ENCODE results near the gene PLEKHM3.

The PLEKHM3 gene

DNA sequence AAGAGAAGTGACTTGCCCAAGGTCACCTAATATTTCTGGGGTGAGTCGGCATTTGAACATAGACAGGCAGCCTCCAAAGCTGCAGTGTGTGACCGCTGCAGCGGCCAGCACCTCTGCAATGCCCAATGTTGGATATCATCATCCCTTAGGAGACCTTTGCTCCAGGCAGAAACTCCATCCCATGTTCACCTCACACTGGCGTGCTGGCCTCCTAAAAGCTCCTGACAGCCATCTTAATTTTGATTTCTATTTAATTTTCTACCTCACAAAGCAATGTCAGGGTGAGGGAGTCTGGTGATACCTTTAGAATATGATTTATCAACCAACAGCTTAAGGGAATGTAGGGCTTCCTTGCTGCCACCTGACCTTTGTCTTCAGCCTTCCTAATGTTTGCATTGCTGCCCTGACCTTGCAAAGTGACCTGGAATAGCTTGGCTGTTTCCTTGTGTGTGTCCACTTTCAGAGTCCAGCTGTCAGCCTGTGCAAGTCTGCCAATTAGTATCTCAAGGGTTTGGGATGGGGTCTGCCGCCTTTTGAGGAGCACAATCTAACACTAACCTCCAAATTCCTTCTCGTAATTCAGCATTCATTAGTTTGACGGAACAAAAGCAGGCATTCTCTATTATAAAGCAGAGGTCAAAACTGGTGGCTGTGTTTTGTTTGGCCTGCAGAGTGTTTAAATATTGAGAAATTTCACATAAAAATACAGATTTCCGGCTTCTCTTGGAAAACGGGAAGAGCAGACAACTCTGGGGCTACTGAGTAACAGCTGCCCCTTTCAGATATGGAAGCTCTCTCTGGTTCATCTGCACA lies 127.6 kb downstream of the PLEKHM3 start:
- H3K9me3 Mint-ChIP-seq = no peaks in the 10 kb centered on the region
- no peak for ATAC-seq (replicated peaks)
- H3K27ac Mint-ChIP-seq = no peak overlapping the region
- H3K4me3 Mint-ChIP-seq = no peak overlapping the region
- H3K4me1 Mint-ChIP-seq = no peaks in the 10 kb centered on the region
- no peaks in the 10 kb centered on the region for H3K27me3 Mint-ChIP-seq
- H3K36me3 Mint-ChIP-seq = peaks cover 12 to 13% of the 10 kb centered on the region in 2 donors
- DNase-seq = no peak

DNA sequence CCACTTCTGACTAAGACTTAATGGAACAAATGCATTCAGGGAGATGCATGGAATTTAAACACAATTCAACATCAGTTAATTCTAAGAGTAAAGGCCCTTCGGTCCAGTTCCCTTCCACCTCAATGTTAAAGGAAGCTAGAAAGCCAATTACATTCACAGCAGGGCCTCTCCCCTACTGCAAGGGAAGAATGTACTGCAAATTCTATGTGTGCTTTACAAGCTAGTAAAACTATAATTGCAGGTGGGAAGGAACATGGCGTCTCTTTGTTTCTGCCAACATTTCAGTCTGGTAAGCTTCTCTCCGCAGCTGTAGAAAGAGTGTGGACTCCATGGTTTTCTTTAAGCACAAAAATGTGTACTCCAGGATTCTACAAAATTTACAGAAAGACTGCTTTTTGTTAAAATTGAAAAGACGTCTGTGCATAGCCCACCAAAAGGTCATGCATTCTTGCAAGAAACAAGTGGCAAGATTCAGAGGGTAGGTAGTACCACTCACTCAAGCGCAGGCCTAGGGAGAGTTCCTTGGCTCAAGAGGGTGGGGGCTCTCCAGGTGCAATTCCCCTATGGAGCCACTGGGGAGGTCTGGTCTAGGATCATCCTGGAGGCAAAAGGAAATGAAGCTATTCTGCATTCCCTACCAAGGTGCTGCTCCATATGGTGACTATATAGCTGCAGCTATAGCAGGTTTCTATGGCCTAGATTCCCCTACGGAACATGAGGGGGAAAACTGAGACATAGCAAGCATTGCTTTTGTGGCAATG lies 128.6 kb downstream of the PLEKHM3 start:
- Mint-ChIP-seq H3K4me3 (no peak overlapping the region), H3K36me3 (peaks cover 10% of the 10 kb centered on the region in 2 donors), H3K4me1 (no peaks in the 10 kb centered on the region), H3K27ac (no peak overlapping the region), H3K27me3 (no peaks in the 10 kb centered on the region), H3K9me3 (no peaks in the 10 kb centered on the region)
- DNase-seq (no peak), ATAC-seq (replicated peaks) (no peak)

DNA sequence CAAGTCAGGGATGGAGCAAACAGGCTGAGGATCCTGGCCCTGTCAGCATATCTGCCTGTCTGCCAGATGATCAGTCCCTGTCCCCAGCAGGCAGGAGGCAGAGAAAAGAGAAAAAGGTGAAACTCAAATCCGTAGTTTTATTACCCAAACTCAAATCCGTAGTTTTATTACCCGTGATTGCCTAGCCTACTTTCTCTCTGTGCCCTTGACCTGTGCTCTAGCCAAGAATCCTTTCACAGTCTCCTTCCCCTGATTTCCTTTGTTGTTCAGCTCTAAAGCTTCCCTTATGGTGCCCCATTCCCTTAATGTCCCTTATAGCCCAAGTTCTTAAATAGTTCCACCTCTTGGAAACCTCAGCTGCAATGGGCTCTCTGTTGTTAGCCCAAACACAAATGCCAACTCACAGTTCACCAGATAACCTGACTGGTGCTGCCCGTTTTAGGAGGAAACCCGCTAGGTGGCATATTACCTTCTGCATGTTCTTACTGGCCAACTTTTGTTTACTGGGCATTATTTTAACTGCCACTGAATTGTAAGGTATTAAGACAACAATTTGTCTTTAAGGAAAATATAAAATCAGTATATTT lies 130.0 kb downstream of the PLEKHM3 start:
- ATAC-seq (replicated peaks) (no peak), DNase-seq (no peak)
- Mint-ChIP-seq H3K27ac (no peak overlapping the region), H3K4me3 (no peak overlapping the region), H3K27me3 (no peaks in the 10 kb centered on the region), H3K36me3 (no peaks in the 10 kb centered on the region), H3K4me1 (no peaks in the 10 kb centered on the region), H3K9me3 (no peaks in the 10 kb centered on the region)

DNA sequence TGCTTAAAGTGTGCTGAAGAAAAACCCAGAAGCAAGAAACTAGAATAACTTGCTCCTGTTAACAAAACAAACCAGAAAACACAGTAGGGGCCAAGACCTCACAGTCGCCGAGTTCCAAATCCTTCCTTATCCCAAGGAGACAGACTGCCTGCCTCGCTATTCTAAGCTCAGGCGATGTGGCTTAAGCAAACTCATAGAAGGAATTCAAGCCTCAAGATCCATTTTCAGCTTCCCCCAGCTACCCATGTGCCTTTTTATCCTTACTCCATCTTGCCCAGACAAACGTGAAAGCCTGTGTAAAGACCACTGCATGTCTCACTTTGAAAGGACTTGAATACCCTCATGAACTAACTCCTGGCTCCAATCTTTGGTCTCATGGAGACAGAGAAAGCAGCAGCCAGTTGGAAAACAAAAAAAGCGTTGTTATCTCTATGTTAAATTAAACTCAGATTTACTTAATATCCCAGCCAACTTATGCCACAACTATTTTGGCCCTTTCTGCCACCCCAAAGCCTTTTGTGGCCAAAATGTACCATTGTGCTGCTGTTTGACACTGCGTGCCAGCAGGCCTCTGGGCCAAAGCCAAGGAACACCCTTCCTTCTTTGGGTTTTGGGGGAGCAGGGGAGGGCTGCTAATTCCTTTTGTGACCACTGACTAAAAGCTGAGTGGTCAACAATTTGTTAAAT lies 132.5 kb downstream of the PLEKHM3 start:
- Mint-ChIP-seq H3K27ac (no peak overlapping the region), H3K9me3 (no peaks in the 10 kb centered on the region), H3K4me3 (no peak overlapping the region), H3K4me1 (peaks cover 2 to 4% of the 10 kb centered on the region in 2 donors), H3K36me3 (no peaks in the 10 kb centered on the region), H3K27me3 (no peaks in the 10 kb centered on the region)
- DNase-seq (no peak), ATAC-seq (replicated peaks) (no peak)

DNA sequence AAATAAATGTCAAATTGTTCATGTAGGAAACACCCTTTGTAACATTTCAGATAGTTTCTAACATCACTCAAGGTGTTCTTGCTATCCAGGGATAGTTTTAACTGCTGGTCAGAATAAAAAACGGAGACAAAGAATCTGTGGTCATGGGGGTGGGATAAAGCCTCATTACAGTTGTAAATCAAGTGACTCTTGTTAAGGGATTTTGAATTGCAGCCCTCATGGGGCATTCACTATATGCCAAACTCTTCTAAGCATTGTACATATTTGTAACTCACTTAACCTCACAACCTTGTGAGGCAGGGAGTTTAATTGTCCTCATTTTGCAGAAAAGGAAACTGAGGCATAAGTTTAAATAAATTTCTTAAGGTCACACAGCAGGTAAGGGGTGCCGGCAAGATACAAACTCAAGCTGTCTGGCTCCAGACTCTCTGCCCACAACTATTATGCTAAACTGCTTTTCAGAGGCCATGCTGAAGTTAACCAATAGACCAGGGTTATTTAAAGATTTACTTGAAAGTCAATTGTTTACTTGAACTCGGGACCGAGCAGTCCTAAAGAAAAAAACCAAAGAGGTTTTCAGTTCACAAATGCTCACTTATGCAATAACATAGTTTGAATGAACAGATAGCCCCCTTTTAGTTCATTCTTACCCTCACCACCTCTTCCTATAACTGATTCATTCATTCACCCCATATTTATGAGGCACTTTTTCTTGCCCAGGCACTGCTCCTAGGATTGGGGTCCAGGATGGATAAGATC lies 134.1 kb downstream of the PLEKHM3 start:
- Mint-ChIP-seq H3K4me1 (peaks cover 3 to 5% of the 10 kb centered on the region in 2 donors), H3K27ac (no peak overlapping the region), H3K4me3 (no peak overlapping the region)

DNA sequence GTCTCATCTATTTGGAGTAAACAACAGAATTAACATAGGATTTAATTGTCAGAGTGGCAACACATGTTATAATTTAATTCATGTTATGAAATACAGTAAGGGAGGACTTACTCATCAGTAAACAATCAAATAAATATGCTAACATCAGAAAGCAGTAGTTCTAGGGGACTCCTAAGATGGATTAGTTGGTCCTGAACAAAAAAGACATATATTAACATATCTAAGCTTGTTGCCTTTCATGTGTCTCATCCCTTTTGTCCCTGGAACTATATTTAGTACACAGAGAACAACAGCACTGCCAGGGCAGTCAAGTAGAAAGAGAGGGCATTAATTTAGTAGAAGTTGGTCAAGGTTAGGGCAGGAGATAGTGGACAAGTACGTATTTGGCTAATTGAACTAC lies 137.8 kb downstream of the PLEKHM3 start:
- Mint-ChIP-seq H3K27ac (no peak overlapping the region), H3K4me3 (no peak overlapping the region), H3K36me3 (no peaks in the 10 kb centered on the region), H3K9me3 (no peaks in the 10 kb centered on the region), H3K27me3 (no peaks in the 10 kb centered on the region), H3K4me1 (peaks cover 5 to 11% of the 10 kb centered on the region in 2 donors)
- DNase-seq (no peak), ATAC-seq (replicated peaks) (no peak)

More for the DNA sequence above, 134.1 kb downstream of the PLEKHM3 start:
- no peak for ATAC-seq (replicated peaks)
- H3K27me3 Mint-ChIP-seq = no peaks in the 10 kb centered on the region
- H3K36me3 Mint-ChIP-seq = no peaks in the 10 kb centered on the region
- no peaks in the 10 kb centered on the region for H3K9me3 Mint-ChIP-seq
- DNase-seq = no peak

DNA sequence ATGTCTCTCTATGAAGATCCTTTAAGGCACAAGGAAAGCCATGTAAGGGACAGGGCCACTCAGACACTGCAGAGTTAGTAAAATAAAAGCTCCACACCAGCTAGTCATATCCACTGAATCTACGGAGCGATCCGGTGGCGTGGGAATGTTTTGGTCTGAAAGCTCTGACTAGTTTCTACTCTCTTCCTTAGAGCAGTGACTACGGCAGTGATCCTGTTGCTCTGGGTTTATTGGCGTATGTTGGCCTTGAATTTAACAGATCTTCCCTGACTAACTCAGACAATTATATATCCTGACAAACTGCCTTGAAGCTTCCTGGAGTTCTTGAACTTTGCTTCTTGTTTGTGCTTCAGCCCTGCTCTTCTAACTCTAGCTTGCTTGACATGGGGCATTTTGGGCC lies 140.3 kb downstream of the PLEKHM3 start:
- H3K27ac Mint-ChIP-seq = no peak overlapping the region
- H3K36me3 Mint-ChIP-seq = peaks cover 0 to 2% of the 10 kb centered on the region in 2 donors
- H3K9me3 Mint-ChIP-seq = no peaks in the 10 kb centered on the region
- H3K27me3 Mint-ChIP-seq = no peaks in the 10 kb centered on the region
- ATAC-seq (replicated peaks) (no peak), DNase-seq (no peak)
- H3K4me3 Mint-ChIP-seq = no peak overlapping the region
- peaks cover 5 to 11% of the 10 kb centered on the region in 2 donors for H3K4me1 Mint-ChIP-seq

DNA sequence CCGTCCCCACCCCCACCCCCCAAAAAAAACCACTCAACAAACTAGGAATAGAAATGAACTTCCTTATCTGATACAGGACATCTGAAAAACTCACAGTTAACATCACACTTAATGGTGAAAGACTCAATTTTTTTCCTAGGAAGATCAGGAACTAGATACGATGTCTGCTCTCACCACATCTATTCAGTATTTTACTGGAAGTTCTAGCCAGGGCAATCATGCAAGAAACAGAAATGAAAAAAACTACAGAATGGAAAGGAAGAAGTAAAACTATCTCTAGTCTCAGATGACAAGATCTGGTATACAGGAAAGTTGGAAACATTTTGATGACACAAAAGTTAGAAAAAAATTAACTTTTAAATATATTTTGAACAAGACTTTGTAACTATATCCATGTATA lies 141.2 kb downstream of the PLEKHM3 start:
- Mint-ChIP-seq H3K27me3 (no peaks in the 10 kb centered on the region), H3K27ac (no peak overlapping the region), H3K4me1 (peaks cover 5 to 11% of the 10 kb centered on the region in 2 donors), H3K9me3 (no peaks in the 10 kb centered on the region), H3K36me3 (peaks cover 0 to 2% of the 10 kb centered on the region in 2 donors), H3K4me3 (peak overlapping the region in 1 of 2 donors; percentile 37)
- peak; percentile 50 to 60 for ATAC-seq (replicated peaks)
- DNase-seq = no peak

DNA sequence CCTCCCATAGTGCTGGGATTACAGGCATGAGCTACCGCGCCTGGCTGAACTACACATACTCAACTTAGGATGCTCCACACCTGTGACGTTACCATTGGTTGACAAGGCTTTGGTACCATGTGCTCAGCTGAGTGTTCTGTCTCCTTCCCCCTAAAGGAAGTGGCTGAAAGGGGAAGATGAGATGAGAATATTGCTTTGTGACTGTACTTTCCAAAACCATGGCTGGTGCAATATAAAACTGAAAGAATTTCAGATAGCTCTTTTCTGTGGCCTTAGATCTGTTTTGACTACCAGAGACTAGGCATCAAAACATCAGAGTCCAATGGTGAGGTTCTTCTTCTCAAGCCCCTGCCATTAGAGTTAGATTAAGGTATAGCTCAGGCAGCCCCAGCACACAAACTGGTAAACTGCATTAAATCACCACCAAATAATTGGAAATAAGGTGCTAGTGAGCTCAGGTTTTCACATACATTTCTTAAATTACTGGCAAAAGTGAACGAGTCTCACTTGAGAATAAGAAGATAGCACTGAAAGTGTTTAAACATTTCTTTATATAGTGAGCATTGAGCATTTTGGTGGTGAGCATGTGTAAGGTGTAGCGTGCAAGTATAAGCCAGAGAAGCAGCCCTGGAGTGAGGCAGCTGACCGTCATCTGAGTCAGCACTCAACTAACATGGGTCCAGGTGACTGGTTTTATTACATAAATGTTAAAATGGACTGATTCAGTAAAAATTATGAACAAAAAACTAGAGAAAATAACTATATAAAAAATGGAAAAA lies 142.1 kb downstream of the PLEKHM3 start:
- Mint-ChIP-seq H3K4me1 (peaks cover 5 to 10% of the 10 kb centered on the region in 2 donors), H3K27ac (no peak overlapping the region), H3K27me3 (no peaks in the 10 kb centered on the region), H3K4me3 (no peak overlapping the region), H3K36me3 (peaks cover 0 to 2% of the 10 kb centered on the region in 2 donors), H3K9me3 (no peaks in the 10 kb centered on the region)
- ATAC-seq (replicated peaks) (peak; percentile 74 to 77), DNase-seq (no peak)

DNA sequence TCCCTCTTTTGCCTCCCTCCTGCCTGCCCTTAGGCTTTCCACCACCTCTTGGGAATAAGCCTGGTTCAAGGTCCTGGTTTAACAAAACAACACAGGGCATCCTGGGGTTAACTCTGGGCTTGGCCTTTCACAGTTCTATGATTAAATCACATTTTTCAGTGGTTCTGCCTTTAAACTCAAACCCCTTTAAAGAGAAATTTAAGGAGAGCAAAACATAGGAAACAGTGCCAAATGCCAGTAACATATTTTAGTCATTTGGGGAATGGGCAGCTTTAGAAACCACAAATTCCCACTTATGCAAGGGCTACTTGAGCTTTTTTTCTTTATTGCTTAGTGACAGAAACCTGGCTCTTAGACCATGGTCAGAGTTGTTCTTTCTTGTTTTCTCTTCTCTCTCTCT lies 143.4 kb downstream of the PLEKHM3 start:
- no peak for DNase-seq
- Mint-ChIP-seq H3K27me3 (no peaks in the 10 kb centered on the region), H3K9me3 (no peaks in the 10 kb centered on the region), H3K36me3 (peaks cover 0 to 2% of the 10 kb centered on the region in 2 donors), H3K4me3 (no peak overlapping the region), H3K4me1 (peaks cover 2 to 6% of the 10 kb centered on the region in 2 donors), H3K27ac (no peak overlapping the region)
- no peak for ATAC-seq (replicated peaks)

DNA sequence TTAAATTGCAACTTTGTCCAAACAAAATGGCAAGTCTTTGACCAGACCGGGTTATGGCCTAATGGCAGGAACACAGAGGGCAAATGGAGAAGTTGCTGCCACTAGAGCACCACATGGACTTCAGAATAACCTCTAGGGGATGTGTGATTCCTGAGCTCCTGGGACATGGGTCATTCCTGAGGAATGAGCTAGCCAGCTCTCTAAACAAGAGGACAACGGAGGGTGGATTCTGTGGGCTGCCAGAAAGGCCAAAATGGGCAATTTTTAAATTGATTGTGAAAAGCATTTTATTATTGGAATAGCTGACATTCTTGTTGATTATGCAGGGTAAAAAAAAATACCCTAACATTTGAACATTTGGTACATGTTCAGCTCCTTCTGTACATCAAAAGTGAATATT lies 145.8 kb downstream of the PLEKHM3 start:
- DNase-seq (no peak), ATAC-seq (replicated peaks) (no peak)
- Mint-ChIP-seq H3K27me3 (no peaks in the 10 kb centered on the region), H3K9me3 (no peaks in the 10 kb centered on the region), H3K36me3 (peaks cover 0 to 2% of the 10 kb centered on the region in 2 donors), H3K4me1 (peaks cover 2 to 6% of the 10 kb centered on the region in 2 donors), H3K4me3 (no peak overlapping the region), H3K27ac (no peak overlapping the region)

DNA sequence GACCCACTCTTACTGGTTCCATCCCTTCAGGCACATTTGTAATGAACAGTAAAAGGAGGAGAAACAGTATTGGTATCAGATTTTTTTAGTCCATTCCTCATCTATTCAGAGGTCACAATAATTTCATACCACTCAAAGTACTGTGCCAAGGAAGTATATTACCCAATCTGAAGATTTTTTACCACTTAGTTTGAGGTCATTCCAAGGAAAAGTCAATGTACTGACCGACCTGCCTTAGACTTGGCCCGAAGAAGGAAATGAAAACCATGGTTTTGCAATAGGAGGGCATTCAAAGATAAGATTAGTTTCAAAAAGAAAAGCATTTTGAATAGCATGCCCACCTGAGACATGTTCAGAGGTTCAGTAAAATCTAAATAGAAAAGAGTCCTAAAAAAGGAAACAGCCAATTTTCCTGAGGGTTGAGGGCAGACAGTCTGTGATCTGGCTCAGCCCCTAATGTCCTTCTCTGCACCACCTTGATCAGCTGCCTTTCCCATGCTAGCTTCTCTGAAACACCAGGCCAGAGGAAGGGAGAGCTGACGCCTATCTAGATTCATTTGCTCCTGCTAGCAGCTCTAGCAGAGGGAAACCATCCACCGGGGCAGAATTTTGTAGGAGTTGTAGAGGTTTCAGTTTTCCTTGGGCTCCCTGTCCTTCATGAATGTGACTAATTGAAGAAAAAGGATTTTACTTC lies 148.3 kb downstream of the PLEKHM3 start:
- Mint-ChIP-seq H3K27me3 (no peaks in the 10 kb centered on the region), H3K4me3 (no peak overlapping the region), H3K9me3 (no peaks in the 10 kb centered on the region), H3K27ac (no peak overlapping the region), H3K36me3 (no peaks in the 10 kb centered on the region), H3K4me1 (peaks cover 0 to 6% of the 10 kb centered on the region in 2 donors)
- no peak for ATAC-seq (replicated peaks)
- DNase-seq = no peak

Measured in stimulated activated naive B cell treated with anti-CD40 and anti-IgM and Interleukin-4, amounts not matched to agents 10 μg/mL and 1 μg/mL and 100 μg/mL, for 72 hours (primary cell).